Left colon (tissue), 2 donors: ENCODE measurements around the gene TMEM217. TPM values are rescaled to one million over a fixed set of nuclear protein-coding genes. Genes with fewer than 3 reads are reported as not detected.
A peak's percentile ranks its signal among the peaks of the same experiment; 100 is the strongest.

Source experiments
- ATAC-seq: fragments of 200-7000 bp; cut with Tn5 transposase; one replicate; pipeline ENCODE4 v1.9.1; 2020; ENCODE audit warnings: mild to moderate bottlenecking, moderate library complexity
- DNase-seq, 2 donors: peaks; one replicate each; pipeline ENCODE4 v3.0.0-alpha.2; 2020
- intact Hi-C, 2 donors: fragments of 100-400 bp; cut with DNase I in 1 of 2; cut with micrococcal nuclease in 1 of 2; formaldehyde crosslinking; loops; one replicate each; pipeline versions ENCODE4 v1.11.2 to v1.14.0; 2022; cut with DNase I, micrococcal nuclease
- total RNA-seq, 2 donors: library from RNA; stranded (reverse); fragmentation: NEBNext Ultra II Directional; extraction: Animal tissue kit (Norgen Biotek cat#: 25700); gene quantifications; one replicate each; pipeline ENCODE4 v1.2.1, GENCODE V29; 2021
- donor health status: DM: no; HTN: no; CAD: no.
- donor health status: DM: yes; HTN: yes; CAD: no.

The TMEM217 gene
- total RNA-seq, 2 donors from 2014 or later, result 1.4 to 4.0 TPM

DNA sequence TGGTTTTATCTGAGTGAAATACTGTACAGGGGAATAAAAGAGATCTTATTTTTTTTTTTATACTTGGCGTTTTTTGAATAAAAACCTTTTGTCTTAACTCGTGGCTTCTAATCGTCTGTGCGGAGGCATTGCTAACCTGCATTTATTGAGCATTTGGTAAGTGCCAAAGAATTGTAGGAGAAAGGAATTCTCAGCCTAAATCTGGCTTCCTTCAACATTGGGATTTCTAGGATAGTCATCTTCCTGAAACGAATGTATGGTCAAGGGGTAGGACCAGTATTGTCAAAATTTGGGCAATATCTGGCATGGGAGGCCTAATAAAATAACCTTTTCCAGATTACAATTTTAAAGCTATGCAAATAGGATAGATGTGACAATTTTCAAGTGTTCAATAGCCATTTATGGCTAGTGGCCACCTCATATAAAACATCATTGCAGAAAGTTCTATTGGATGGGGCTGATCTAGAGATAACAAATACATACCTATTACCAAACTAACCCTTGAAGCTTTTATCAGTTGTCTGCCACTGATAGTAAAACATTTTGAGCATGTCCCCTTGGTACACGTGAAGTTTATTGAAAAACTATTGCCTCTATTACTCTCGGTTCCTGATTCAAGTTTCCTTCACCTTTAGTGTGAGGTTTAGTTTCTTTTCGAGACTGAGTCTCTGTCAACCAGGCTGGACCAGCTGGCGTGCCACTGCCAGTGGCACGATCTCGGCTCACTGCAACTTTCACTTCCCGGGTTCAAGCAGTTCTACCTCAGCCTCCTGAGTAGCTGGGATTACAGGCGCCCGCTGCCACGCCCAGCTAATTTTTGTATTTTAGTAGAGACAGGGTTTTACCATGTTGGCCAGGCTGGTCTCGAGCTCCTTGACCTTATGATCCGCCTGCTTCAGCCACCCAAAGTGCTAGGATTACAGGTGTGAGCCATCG lies 82.3 kb downstream of the TMEM217 start:
- intact Hi-C loops, result no loop called here
- DNase-seq (peak in 1 of 2 donors; percentile 26), ATAC-seq (no peak)

DNA sequence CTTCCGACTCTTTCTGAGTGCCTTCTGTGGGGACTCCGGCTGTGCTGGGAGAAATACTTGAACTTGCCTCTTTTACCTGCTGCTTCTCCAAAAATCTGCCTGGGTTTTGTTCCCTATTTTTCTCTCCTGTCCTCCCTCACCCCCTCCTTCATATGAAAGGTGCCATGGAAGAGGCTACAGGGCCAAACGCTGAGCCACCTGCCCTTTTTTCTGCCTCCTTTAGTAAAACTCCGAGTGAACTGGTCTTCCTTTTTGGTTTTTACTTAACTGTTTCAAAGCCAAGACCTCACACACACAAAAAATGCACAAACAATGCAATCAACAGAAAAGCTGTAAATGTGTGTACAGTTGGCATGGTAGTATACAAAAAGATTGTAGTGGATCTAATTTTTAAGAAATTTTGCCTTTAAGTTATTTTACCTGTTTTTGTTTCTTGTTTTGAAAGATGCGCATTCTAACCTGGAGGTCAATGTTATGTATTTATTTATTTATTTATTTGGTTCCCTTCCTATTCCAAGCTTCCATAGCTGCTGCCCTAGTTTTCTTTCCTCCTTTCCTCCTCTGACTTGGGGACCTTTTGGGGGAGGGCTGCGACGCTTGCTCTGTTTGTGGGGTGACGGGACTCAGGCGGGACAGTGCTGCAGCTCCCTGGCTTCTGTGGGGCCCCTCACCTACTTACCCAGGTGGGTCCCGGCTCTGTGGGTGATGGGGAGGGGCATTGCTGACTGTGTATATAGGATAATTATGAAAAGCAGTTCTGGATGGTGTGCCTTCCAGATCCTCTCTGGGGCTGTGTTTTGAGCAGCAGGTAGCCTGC lies 83.2 kb downstream of the TMEM217 start:
- no peak for ATAC-seq
- intact Hi-C loops, result loop anchor here (5.0 kb wide), 2 partner anchors 117 to 127 kb away; no protein-coding TSS in a partner anchor

DNA sequence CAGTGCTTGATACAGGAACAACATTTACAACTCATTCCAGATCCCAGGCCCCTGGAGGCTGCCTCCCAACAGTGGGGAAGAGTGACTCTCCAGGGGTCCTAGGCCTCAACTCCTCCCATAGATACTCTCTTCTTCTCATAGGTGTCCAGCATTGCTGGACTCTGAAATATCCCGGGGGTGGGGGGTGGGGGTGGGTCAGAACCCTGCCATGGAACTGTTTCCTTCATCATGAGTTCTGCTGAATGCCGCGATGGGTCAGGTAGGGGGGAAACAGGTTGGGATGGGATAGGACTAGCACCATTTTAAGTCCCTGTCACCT lies 83.8 kb downstream of the TMEM217 start:
- DNase-seq, result no peak
- intact Hi-C loops, result loop anchor here (5.0 kb wide), 2 partner anchors 117 to 127 kb away; no protein-coding TSS in a partner anchor
- ATAC-seq, result no peak

More for the DNA sequence above, 83.2 kb downstream of the TMEM217 start:
- DNase-seq, result no peak

DNA sequence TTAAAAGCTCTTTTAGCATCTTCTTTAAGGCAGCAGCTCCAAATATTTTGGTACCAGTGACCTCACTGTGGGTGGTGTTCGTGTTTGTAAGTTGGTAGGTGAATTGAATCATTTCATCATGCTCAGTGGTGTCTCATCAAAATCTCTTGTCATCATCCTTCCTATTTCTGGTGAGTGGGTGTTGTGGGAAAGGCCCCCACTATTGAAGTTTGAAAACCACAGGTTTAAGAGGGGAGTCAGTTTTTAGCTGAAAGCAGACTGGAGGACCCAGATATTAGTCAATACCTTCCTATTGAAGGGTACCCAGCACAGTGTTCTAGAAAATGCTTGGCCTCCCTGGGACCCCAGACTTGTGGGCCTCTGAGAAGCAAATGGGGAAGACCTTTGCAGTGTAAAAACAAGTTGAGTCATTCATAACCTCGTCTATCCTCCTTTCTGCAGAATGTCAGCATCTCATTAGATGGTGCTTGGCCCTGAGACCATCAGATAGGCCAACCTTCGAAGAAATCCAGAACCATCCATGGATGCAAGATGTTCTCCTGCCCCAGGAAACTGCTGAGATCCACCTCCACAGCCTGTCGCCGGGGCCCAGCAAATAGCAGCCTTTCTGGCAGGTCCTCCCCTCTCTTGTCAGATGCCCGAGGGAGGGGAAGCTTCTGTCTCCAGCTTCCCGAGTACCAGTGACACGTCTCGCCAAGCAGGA lies 84.3 kb downstream of the TMEM217 start:
- no peak for DNase-seq
- ATAC-seq, result no peak
- intact Hi-C loops, result loop anchor here (5.0 kb wide), 2 partner anchors 116 to 126 kb away; no protein-coding TSS in a partner anchor

DNA sequence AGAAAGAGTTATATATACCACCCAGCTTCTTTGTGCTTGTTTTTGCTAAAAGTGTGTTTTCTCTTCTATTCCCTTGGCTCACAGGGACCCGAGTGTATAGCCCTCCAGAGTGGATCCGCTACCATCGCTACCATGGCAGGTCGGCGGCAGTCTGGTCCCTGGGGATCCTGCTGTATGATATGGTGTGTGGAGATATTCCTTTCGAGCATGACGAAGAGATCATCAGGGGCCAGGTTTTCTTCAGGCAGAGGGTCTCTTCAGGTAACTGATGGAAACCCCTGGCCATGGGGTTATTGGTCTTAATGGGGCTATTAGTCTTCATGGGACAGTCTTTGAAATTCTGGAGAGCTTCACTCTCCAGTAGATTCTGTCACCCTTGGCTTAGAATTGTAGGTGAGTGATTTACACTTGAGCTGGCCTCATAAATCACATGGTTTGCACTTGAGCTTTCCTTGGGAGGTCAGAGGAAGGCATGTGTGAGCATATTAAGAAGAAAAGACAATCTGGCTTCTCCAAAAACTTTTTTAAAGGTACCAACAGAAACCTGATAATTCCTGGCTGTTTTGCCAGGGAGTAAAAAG lies 84.9 kb downstream of the TMEM217 start:
- intact Hi-C loops, result loop anchor here (5.0 kb wide), 2 partner anchors 116 to 126 kb away; no protein-coding TSS in a partner anchor
- ATAC-seq, result no peak
- no peak for DNase-seq

DNA sequence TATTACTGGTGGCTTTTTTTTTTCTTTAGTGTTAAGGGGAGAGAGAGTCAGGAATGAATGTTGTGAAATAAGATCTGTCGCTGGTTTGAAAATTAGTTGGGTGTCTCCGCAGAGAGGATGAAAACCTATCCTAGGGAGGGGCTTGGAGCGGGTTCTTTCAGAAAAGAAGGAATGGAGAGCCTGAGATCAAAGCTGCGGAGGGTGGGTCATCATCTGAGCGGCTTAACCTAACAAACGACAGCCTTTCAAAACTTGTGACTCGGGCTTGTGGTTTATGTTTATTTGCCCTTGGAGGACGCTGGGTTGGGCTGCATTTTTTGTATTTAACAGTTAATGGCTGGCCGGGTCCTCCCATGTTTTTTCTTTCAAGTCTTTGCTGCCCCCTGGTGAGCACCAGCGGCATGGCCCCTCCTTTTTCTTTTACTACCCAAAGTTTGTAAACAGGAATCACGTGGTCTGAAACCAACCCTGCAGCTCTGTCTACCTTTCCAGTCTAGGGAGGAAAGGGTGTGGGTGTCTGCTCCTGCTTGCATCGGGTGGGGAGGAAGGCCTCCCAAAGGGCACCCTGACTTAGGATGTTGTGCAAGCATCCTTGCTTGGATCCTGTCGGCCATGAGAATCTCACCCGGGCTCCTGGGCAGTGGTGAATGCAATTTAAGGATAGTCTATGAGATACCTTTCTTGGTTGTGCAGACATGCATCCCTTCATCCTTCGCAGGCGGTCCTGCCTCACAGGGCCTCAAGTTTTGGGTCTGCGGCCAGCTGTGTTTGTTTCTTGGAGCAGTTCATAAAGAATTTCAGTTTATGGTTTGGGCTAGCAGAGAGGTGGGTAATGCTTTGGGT lies 85.8 kb downstream of the TMEM217 start:
- intact Hi-C loops, result loop anchor here (5.0 kb wide), 2 partner anchors 115 to 125 kb away; no protein-coding TSS in a partner anchor
- DNase-seq, result peak; percentile 89
- ATAC-seq, result peak; percentile 42

DNA sequence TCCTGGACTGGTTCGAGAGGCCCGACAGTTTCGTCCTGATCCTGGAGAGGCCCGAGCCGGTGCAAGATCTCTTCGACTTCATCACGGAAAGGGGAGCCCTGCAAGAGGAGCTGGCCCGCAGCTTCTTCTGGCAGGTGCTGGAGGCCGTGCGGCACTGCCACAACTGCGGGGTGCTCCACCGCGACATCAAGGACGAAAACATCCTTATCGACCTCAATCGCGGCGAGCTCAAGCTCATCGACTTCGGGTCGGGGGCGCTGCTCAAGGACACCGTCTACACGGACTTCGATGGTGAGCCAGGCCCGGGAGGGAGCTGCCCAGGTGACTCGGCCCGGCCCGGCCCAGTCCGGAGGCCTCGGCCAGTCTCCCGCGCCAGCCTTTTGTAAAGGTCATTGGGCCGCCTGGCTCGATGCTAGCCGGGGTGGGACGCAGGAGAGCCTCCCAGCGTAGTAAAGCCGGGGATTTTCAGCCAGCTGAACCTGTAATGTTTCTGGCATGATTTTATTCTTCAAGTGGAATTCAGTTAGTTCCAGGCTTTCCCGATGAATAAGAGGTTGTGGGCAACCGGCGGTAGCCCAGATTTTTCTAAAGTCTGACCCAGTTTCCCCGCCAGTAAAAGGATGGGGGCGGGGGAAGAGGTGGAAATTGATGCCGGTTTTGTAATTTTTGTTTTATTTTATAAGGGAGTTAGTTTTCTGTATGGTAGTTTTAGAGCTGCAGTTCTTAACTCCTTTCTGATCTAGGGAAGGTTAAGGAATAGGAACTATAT lies 86.6 kb downstream of the TMEM217 start:
- intact Hi-C loops, result loop anchor here (5.0 kb wide), 2 partner anchors 114 to 124 kb away; no protein-coding TSS in a partner anchor
- DNase-seq (peak; percentile 53 to 59), ATAC-seq (peak; percentile 13)

DNA sequence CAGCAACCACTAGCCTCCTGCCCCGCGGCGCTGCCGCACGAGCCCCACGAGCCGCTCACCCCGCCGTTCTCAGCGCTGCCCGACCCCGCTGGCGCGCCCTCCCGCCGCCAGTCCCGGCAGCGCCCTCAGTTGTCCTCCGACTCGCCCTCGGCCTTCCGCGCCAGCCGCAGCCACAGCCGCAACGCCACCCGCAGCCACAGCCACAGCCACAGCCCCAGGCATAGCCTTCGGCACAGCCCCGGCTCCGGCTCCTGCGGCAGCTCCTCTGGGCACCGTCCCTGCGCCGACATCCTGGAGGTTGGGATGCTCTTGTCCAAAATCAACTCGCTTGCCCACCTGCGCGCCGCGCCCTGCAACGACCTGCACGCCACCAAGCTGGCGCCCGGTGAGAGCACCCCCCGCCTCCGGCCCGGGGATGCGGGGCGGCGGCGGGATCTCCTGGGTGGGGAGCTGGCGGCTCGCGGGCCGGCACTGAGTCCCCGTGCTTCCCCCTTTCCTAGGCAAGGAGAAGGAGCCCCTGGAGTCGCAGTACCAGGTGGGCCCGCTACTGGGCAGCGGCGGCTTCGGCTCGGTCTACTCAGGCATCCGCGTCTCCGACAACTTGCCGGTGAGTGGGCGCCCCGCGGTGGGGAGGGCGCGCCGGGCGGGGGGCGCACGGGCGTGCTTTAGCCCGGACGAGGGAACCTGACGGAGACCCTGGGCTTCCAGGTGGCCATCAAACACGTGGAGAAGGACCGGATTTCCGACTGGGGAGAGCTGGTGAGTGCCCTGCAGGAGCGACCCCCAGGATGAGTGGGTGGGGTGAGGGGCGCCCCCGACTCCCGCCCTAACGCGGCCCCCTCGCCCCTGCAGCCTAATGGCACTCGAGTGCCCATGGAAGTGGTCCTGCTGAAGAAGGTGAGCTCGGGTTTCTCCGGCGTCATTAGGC lies 87.4 kb downstream of the TMEM217 start:
- DNase-seq (peak; percentile 64 to 73), ATAC-seq (peak; percentile 29)
- intact Hi-C loops, result loop anchor here (5.0 kb wide), 2 partner anchors 113 to 123 kb away; no protein-coding TSS in a partner anchor

DNA sequence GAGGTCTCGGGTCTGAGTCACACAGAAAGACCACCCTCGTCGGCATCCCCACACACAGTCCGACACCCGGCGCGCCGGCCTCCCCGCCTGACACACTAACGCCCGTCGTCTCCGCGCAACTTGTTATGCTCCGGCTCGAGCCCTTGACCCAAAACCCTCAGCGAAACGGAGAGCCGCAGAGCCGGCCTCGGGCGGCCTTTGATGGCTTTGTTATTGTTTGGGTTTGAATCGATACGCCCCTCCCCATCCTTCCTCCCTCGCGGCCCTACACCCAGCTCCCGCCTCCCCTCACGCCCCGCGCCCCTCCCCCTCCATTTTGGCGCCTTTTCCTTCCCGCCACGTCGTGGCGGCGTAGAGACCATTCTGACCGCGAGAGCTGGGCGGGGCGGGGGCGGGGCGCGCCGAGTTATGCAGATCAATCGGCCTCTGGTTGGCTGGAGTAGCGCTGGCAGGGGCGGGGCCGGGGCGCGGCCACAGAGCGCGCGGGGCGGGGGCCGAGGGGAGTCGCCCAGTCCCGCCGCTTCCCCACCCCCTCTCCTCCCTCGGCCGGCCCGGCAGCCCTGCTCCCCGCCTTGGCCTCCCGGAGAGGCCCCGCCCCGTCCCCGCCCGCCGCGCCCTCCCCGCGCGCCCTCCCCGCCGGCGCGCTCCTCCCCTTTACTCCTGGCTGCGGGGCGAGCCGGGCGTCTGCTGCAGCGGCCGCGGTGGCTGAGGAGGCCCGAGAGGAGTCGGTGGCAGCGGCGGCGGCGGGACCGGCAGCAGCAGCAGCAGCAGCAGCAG lies 88.3 kb downstream of the TMEM217 start, which contains the start of gene PIM1:
TSS of gene PIM1 (plus strand) at position 657 of the 777 bp plus-strand sequence. CDS start 424 bp downstream, outside the sequence.
- peak; percentile 83 for ATAC-seq
- peak; percentile 99 for DNase-seq
- intact Hi-C loops, result loop anchor here (5.0 kb wide), 2 partner anchors 112 to 122 kb away; no protein-coding TSS in a partner anchor

DNA sequence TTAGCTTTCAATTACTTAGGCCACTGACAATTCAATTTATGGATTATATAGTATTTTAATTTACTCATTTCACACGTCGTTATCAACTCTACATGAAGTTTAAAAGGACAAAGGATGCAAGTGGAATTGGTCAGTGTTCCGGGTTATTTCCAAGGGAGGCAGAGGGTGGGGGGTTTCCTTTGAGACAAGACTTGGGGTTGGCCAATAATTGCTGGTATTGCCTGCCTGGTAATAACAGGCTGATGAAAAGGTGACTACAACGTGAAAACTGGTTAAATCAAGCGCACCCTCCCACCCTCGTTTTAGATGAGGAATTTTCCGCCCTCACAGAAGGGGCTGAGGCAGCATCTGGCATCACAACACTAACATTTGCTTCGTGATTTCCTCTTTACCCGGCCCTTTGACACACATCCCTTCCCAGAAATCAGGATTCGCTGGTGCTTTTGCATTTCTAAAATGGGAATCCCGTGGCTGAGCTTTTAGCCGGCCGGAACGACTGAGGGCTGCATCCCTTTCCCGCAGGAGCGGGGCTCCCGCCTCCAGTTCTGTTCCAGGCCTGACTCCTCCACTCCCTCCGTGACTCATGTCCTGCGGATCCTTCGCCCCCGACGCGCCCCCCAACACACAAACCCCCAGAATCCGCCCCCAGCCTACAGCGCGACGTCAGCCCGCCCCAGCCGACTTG lies 89.0 kb downstream of the TMEM217 start:
- ATAC-seq (no peak), DNase-seq (no peak)
- intact Hi-C loops, result no loop called here

DNA sequence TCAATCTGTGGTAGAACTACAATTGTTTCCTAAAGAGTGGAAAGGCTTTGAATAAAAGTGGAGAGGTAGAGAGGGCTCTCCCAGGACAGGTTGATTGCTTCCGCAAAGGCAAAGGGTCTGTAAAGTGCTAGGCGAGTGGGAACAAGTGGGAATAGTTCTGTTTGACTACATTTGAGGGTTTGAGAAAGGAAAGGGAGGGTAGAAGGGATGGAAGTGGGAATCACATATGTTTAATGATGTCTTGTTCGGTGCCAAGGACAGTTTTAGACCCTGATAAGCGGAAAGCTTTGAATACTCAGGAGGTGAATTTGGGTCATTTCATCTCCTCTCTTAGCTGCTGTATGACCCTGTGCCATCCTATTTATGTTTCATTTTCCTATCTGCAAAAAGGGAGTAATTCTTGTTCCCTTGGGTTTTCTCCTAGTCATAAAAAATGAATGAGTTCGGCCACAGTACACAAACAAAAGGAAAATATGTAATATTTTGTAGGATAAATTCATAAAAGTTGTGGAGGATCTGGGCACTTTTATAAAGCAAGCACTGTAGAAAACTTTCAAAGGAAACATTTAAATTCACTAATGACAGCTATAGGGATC lies 89.7 kb downstream of the TMEM217 start:
- ATAC-seq (no peak), DNase-seq (no peak)
- intact Hi-C loops, result no loop called here

DNA sequence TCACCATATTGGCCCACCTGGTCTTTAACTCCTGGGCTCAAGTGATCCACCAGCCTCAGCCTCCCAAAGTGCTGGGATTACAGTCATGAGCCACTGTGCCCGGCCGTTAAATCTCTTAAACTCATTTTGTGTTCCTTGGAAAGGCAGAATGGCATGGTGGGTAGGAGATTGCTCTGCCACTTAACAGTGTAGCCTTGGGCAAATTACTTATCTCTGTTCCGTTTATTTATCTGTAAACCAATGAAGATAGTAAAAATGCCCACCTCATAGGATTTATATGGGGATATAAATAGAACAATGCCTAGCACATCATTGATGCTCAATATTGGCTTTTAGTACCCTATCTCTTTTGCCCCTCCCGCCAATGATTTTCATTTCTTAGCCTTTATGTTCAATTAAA lies 95.2 kb downstream of the TMEM217 start:
- DNase-seq (no peak), ATAC-seq (no peak)
- intact Hi-C loops, result no loop called here
